Stomach (tissue), 4 donors: ENCODE results near the gene HNRNPA2B1.

Experiments
- EP300 ChIP-seq: sonication (generic); formaldehyde crosslinking; IDR thresholded peaks from one replicate; pipeline ENCODE4 v1.6.1; 2017; ENCODE audit warnings: antibody characterized with exemption
- POLR2A ChIP-seq, 4 donors: fragments of 450-650 bp; IDR thresholded peaks; one replicate each; pipeline ENCODE4 v1.6.1; 2016; ENCODE audit warnings: antibody characterized with exemption in 4 of 4, control low read depth in 2 of 4, mild to moderate bottlenecking in 1 of 4, moderate library complexity in 1 of 4
- POLR2AphosphoS5 ChIP-seq, 3 donors: sonication (generic); formaldehyde crosslinking; IDR thresholded peaks; one replicate each; pipeline ENCODE4 v1.6.1; 2016; ENCODE audit warnings: antibody characterized with exemption in 3 of 3
- TF ChIP-seq, protein P1 (sequence below), 7 experiments: fragments of 450-650 bp in 4 of 7; fragments of 200-600 bp in 3 of 7; sonication (generic) in 3 of 7; IDR thresholded peaks; one replicate each; pipeline ENCODE4 v1.5.1; 2016 to 2019; ENCODE audit warnings: antibody characterized with exemption in 7 of 7, control low read depth in 2 of 7, mild to moderate bottlenecking in 1 of 7

- TF ChIP-seq EP300 (no peak), POLR2A (IDR thresholded peaks at IDR 0.05) (no peak), POLR2AphosphoS5 (IDR thresholded peaks at IDR 0.05) (no peak)
- TF ChIP-seq, protein P1, sequence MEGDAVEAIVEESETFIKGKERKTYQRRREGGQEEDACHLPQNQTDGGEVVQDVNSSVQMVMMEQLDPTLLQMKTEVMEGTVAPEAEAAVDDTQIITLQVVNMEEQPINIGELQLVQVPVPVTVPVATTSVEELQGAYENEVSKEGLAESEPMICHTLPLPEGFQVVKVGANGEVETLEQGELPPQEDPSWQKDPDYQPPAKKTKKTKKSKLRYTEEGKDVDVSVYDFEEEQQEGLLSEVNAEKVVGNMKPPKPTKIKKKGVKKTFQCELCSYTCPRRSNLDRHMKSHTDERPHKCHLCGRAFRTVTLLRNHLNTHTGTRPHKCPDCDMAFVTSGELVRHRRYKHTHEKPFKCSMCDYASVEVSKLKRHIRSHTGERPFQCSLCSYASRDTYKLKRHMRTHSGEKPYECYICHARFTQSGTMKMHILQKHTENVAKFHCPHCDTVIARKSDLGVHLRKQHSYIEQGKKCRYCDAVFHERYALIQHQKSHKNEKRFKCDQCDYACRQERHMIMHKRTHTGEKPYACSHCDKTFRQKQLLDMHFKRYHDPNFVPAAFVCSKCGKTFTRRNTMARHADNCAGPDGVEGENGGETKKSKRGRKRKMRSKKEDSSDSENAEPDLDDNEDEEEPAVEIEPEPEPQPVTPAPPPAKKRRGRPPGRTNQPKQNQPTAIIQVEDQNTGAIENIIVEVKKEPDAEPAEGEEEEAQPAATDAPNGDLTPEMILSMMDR (IDR thresholded peaks at IDR 0.05): no peak
Measured at GRCh38 chr7:26166684-26167266, 33.8 kb downstream of the HNRNPA2B1 start.
